Purkinje cell (primary cell): ENCODE measurements around the gene DLGAP4. TPM values are rescaled to one million over a fixed set of nuclear protein-coding genes. Genes with fewer than 3 reads are reported as not detected.

Source experiments
- polyA plus RNA-seq: library from polyadenylated mRNA; unstranded; fragments of >200 nt; fragmentation: Nextera tagmentation; gene quantifications from 2 replicates; pipeline ENCODE4 v1.2.1, GENCODE V29; 2014

DLGAP4 gene, protein sequence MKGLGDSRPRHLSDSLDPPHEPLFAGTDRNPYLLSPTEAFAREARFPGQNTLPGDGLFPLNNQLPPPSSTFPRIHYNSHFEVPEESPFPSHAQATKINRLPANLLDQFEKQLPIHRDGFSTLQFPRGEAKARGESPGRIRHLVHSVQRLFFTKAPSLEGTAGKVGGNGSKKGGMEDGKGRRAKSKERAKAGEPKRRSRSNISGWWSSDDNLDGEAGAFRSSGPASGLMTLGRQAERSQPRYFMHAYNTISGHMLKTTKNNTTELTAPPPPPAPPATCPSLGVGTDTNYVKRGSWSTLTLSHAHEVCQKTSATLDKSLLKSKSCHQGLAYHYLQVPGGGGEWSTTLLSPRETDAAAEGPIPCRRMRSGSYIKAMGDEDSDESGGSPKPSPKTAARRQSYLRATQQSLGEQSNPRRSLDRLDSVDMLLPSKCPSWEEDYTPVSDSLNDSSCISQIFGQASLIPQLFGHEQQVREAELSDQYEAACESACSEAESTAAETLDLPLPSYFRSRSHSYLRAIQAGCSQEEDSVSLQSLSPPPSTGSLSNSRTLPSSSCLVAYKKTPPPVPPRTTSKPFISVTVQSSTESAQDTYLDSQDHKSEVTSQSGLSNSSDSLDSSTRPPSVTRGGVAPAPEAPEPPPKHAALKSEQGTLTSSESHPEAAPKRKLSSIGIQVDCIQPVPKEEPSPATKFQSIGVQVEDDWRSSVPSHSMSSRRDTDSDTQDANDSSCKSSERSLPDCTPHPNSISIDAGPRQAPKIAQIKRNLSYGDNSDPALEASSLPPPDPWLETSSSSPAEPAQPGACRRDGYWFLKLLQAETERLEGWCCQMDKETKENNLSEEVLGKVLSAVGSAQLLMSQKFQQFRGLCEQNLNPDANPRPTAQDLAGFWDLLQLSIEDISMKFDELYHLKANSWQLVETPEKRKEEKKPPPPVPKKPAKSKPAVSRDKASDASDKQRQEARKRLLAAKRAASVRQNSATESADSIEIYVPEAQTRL
- polyA plus RNA-seq = 10.8 and 12.8 TPM in 2 replicates

GRCh38 chr20:36305602-36306551, at the start of gene DLGAP4:
DLGAP4 (plus strand) TSS chr20:36306339; CDS start chr20:36431718, 125,379 bp downstream.

DNA sequence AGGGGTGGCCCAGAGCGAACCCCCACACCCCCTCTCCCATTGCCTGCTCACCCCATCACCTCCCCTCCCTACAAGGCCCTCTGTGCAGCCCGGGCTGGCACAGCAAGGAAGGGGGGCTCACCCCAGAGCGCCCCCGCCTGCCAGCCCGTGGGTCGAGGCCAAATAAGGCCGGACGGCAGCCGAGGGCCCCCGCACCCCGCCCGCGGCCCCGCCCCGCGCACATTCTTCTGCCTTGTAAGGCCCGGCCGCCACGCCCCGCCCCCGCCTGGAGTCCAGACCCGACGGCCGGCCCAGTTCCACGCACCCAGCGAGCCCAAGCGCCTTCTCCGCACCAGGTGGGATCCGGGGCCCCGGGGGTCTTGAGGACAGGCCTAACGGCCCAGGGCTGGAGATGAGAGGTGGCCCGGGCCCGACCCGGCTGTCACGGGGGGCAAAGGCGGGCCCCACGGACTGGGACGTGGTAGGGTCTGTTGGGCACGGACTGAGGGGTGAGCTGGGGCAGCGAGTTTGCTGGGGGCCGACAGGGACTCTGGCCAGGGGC, 235.2 kb downstream of the DLGAP4 start, which contains the start of gene MYL9:
TSS of gene MYL9 (plus strand) at position 293 of the 541 bp plus-strand sequence. CDS start 3,366 bp downstream, outside the sequence.

GRCh38 chr20:36573103-36573797, 267.1 kb downstream of the DLGAP4 start, which contains the start of gene TGIF2:
TGIF2 (plus strand) TSS chr20:36573597; CDS start chr20:36578775, 5,178 bp downstream.

Other genes with a start within 250 kb of the DLGAP4 start
- gene EPB41L1, start 151.6 kb upstream of the DLGAP4 start, polyA plus RNA-seq = 10.3 and 15.2 TPM in 2 replicates
- 6.9 and 11.1 TPM in 2 replicates for gene AAR2, start 69.9 kb upstream of the DLGAP4 start, polyA plus RNA-seq
- gene MYL9, start 235.2 kb downstream of the DLGAP4 start, polyA plus RNA-seq = not detected in 2 replicates